Activated naive CD4-positive, alpha-beta T cell treated with anti-CD3 and anti-CD28 coated beads for 36 hours (primary cell): Measurements from ENCODE around the gene SEC14L2. TPM values are rescaled to one million over a fixed set of nuclear protein-coding genes. Genes with fewer than 3 reads are reported as not detected.

Experiments
- CTCF ChIA-PET: fragments of 350-600 bp; sonication (Branson Sonifier 250); formaldehyde crosslinking; loops from one replicate; lab custom pipeline; 2021; ENCODE audit warnings: antibody characterized with exemption; lab: Charles Lee
- DNase-seq: peaks from one replicate; pipeline ENCODE4 v3.0.0-alpha.2; 2020
- H3K27ac Mint-ChIP-seq: one replicate; pipeline ENCODE4 v1.8.0; 2021; ENCODE audit warnings: mild to moderate bottlenecking, mixed read lengths
- H3K27me3 Mint-ChIP-seq: one replicate; pipeline ENCODE4 v1.8.0; 2021; ENCODE audit warnings: low read depth, mixed read lengths
- H3K36me3 Mint-ChIP-seq: one replicate; pipeline ENCODE4 v1.8.0; 2021; ENCODE audit warnings: low read depth, mixed read lengths
- H3K4me1 Mint-ChIP-seq: one replicate; pipeline ENCODE4 v1.8.0; 2021; ENCODE audit warnings: low read depth, mixed read lengths
- H3K4me3 Mint-ChIP-seq: one replicate; pipeline ENCODE4 v1.8.0; 2021; ENCODE audit warnings: mild to moderate bottlenecking, moderate library complexity, mixed read lengths
- H3K9me3 Mint-ChIP-seq: one replicate; pipeline ENCODE4 v1.8.0; 2021; ENCODE audit warnings: mixed read lengths
- intact Hi-C: fragments of 100-400 bp; cut with micrococcal nuclease; formaldehyde crosslinking; loops from one replicate; pipeline ENCODE4 v1.15.1; 2023
- total RNA-seq, 2 experiments: library from RNA; stranded (reverse); gene quantifications; one replicate each; pipeline ENCODE4 v1.2.3, GENCODE V29; 2021

The SEC14L2 gene
- total RNA-seq, 2 experiments from 2014 or later = 8.2 to 8.8 TPM

DNA sequence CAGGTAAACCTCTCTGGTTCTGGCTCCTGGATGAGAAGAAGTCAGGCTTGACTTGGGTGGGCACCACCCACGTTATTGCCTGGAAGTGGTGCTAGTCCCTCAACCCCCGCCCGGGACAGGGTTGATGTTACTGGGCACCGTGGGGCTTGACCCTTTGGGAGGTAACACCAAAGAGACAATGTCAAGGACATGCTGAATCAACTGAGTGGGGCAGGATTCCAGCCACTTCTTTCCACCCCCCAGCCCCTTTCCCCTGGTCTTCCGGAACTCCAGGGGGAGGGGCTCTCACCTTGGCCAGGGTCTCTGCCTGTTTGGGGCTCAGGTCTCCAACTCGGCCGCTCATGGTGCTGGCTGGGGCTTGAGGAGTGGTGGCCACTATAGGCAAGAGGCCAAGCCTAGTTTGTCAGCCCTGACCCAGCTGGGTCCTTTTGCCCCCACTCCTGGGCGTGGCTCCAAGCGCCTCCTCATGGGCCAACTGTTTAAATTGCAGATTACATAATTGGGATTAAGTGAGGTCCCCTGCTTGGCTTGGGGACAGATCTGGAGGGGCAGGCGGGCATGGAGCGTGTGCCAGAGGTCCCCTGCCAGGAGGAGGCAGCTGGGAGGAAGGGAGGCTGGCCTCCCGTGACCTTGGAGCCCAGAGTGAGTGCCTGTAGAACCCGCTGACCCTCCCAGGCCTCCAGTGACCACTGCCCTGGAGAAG is 74.9 kb downstream of the SEC14L2 start, which contains the start of gene SEC14L3:
SEC14L3 (minus strand) TSS at position 402 of the 703 bp plus-strand sequence; CDS start at position 343, 59 bp downstream.
- CTCF ChIA-PET = interaction anchor here (1.6 kb wide), 1 partner anchor 13 kb away, joined by 4 read pairs; no protein-coding TSS in a partner anchor
- intact Hi-C loops = no loop called here
- no peak for DNase-seq
- H3K4me3 Mint-ChIP-seq = no peak within 1 kb of the TSS
- H3K36me3 Mint-ChIP-seq = no peaks in the 10 kb centered on the region
- H3K9me3 Mint-ChIP-seq = no peaks in the 10 kb centered on the region
- peaks cover 9% of the 10 kb centered on the region for H3K27me3 Mint-ChIP-seq
- no peaks in the 10 kb centered on the region for H3K4me1 Mint-ChIP-seq
- H3K27ac Mint-ChIP-seq = no peak within 1 kb of the TSS

DNA sequence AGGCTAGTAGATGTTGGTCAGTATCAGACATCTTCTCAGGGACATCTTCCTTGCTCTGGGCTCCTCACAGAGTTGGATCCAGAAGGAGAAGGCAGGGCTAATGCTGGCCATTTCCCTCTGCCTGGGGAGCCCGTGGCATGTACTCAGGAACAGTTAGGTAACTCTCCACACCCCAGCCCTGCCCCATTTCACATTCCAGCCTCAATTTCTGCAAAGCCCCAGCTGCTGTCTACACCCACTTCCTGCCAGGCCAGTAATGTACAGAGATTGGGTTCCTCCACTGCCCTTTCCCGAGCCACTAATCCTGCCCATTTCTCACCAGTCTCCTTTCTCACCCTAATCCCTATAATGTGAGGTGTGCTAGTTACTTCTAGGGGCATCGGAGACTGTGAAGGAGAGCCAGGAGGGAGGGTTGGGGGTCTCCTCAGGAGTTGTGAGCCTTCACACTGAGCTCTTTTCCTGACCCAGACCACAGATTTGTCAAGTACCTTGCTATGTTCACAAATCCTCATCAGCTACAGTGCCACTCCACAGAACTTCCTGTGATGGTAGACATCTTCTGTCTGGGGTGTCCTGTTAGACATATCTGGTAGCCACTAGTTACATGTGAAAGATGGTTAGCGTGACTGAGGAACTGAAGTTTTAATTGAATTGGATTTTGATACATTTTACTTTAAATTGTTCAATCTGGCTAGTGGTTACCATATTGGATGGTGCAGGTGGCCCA is 76.3 kb downstream of the SEC14L2 start:
- no peaks in the 10 kb centered on the region for H3K4me1 Mint-ChIP-seq
- no peak overlapping the region for H3K4me3 Mint-ChIP-seq
- intact Hi-C loops = no loop called here
- no peak for DNase-seq
- peaks cover 9% of the 10 kb centered on the region for H3K27me3 Mint-ChIP-seq
- no peaks in the 10 kb centered on the region for H3K9me3 Mint-ChIP-seq
- no peaks in the 10 kb centered on the region for H3K36me3 Mint-ChIP-seq
- CTCF ChIA-PET = no interaction called here
- no peak overlapping the region for H3K27ac Mint-ChIP-seq

DNA sequence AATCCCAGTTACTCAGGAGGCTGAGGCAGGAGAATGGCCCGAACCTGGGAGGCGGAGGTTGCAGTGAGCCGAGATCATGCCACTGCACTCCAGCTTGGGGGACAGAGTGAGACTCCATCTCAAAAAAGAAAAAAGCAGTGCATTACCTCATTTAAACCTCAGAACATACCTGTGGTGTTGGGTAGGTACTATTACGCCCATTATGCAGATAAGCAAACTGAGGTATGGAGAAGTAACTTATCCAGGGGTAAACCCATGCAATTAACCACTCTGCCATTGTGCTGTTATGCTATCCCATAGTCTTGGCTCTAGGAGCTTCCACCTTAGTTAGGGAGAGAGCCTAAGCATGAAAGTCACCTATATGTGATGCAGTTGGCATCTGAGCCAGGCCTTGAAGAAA is 77.3 kb downstream of the SEC14L2 start:
- CTCF ChIA-PET = no interaction called here
- no peak overlapping the region for H3K4me3 Mint-ChIP-seq

More for the DNA sequence above, 77.3 kb downstream of the SEC14L2 start:
- no peaks in the 10 kb centered on the region for H3K9me3 Mint-ChIP-seq
- H3K4me1 Mint-ChIP-seq = no peaks in the 10 kb centered on the region
- no peaks in the 10 kb centered on the region for H3K36me3 Mint-ChIP-seq
- DNase-seq = no peak
- peaks cover 6% of the 10 kb centered on the region for H3K27me3 Mint-ChIP-seq
- intact Hi-C loops = no loop called here
- H3K27ac Mint-ChIP-seq = no peak overlapping the region

Other genes starting within 250 kb of the SEC14L2 start
- 100 to 1,000 TPM; 111 to 115 TPM for gene LIF, start 150.3 kb upstream of the SEC14L2 start, total RNA-seq
- 10 to 100 TPM in 1 of 2 experiments, 1 to 10 TPM in 1; 8.9 to 11.2 TPM for gene OSM, start 130.2 kb upstream of the SEC14L2 start, total RNA-seq
- 1 to 10 TPM; 2.1 to 3.8 TPM for gene CASTOR1, start 107.5 kb upstream of the SEC14L2 start, total RNA-seq
- gene TBC1D10A, start 70.1 kb upstream of the SEC14L2 start, total RNA-seq = 10 to 100 TPM; 19.4 to 21.4 TPM
- gene SF3A1, start 40.1 kb upstream of the SEC14L2 start, total RNA-seq = 100 to 1,000 TPM; 274 to 276 TPM
- gene CCDC157, start 40.0 kb upstream of the SEC14L2 start, total RNA-seq = 1 to 10 TPM; 1.1 to 1.5 TPM
- 1 to 10 TPM; 2.8 to 3.9 TPM for gene RNF215, start 9.6 kb upstream of the SEC14L2 start, total RNA-seq
- 10 to 100 TPM; 36.6 to 37.1 TPM for gene MTFP1, start 28.8 kb downstream of the SEC14L2 start, total RNA-seq
- not detected for gene SEC14L3, start 75.0 kb downstream of the SEC14L2 start, total RNA-seq
- gene SEC14L4, start 108.7 kb downstream of the SEC14L2 start, total RNA-seq = not detected
- not detected for gene SEC14L6, start 149.7 kb downstream of the SEC14L2 start, total RNA-seq
- gene GAL3ST1, start 177.6 kb downstream of the SEC14L2 start, total RNA-seq = under 1 TPM; 0.27 to 0.29 TPM
- gene PES1, start 194.9 kb downstream of the SEC14L2 start, total RNA-seq = 10 to 100 TPM; 92.8 to 96.7 TPM
- gene TCN2, start 210.2 kb downstream of the SEC14L2 start, total RNA-seq = under 1 TPM; 0.19 to 0.22 TPM
- gene SLC35E4, start 238.8 kb downstream of the SEC14L2 start, total RNA-seq = 1 to 10 TPM; 2.2 TPM